Ureter (tissue), 1 donor: Measurements from ENCODE around the gene CIC. TPM values are rescaled to one million over a fixed set of nuclear protein-coding genes. Genes with fewer than 3 reads are reported as not detected.

ENCODE experiments used
- DNase-seq: peaks from one replicate; pipeline ENCODE4 v3.0.0-alpha.2; 2020; ENCODE audit warnings: low spot score
- total RNA-seq: library from RNA; stranded (reverse); gene quantifications from one replicate; pipeline ENCODE4 v1.2.4, GENCODE V29; 2023
- donor health status: DM: yes; HTN: yes; CAD: no.

Gene CIC
- total RNA-seq: 83.4 TPM

DNA sequence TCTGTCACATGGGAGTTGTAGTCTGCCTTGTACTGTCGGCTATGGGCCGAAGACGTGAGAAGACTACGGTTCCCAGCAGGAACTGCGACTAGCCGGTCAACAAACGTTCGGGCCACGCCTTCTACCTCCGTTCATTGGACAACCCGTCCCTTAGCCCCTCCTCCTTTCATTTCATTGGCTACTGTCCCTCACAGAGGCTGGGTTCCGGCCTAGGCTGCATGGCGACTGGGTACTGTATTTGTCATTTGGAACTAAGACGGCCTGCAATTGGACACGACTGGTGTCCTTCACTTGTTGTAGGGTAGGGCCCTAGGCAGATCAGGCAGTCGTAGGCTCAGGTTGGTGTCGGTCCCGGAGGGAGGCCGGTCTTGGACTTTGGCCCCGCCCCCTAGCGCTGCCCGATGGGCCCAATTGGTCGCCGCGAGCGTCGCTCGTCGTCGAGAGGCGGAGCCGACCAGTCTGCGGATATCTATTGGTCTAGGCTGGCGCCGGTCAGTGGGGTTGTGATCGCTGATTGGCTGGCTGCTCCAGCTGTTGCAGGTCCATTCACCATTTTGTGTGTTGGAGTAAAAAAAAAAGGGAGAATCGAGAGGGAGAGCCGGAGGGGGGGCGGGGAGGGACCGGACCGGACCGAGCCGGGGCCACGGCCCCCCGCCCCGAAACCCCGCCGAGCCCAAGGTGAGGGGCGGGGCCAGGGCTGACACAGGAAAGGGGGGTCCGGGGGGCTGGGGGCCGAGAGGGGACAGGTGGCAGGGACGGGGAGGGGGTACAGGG lies at the start of gene CIC:
TSS of gene CIC (plus strand) at position 549 of the 774 bp plus-strand sequence. CDS start 2,532 bp downstream, outside the sequence.
- DNase-seq: peak; percentile 100

GRCh38 chr19:42219812-42220750 lies 49.0 kb upstream of the CIC start, which contains the start of gene ZNF526:
Gene ZNF526, plus strand, starts transcription at chr19:42220312. Its CDS starts 4,092 bp downstream, at chr19:42224404.
- peak; percentile 97 for DNase-seq

GRCh38 chr19:42220751-42221097 lies 48.3 kb upstream of the CIC start:
- DNase-seq: no peak

DNA sequence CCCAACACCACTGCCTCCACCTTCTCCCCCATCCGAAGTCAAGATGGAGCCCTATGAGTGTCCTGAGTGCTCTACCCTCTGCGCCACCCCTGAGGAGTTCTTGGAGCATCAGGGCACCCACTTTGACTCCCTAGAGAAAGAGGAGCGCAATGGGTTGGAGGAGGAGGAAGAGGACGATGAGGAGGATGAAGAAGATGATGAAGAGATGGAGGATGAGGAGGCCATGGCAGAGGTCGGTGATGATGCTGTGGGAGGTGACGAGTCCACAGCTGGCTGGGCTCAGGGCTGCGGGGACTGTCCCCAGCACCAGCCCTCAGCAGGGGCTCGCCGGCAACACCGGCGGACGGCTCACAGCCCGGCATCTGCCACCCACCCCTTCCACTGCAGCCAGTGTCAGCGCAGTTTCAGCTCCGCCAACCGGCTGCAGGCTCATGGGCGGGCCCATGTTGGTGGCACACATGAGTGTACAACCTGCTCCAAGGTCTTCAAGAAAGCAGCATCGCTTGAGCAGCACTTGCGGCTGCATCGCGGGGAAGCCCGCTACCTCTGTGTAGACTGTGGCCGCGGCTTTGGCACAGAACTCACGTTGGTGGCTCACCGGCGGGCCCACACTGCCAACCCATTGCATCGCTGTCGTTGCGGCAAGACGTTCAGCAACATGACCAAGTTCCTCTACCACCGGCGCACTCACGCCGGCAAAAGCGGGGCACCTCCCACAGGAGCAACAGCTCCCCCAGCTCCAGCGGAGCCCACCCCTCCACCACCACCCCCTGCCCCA lies 43.9 kb upstream of the CIC start:
- DNase-seq: no peak

DNA sequence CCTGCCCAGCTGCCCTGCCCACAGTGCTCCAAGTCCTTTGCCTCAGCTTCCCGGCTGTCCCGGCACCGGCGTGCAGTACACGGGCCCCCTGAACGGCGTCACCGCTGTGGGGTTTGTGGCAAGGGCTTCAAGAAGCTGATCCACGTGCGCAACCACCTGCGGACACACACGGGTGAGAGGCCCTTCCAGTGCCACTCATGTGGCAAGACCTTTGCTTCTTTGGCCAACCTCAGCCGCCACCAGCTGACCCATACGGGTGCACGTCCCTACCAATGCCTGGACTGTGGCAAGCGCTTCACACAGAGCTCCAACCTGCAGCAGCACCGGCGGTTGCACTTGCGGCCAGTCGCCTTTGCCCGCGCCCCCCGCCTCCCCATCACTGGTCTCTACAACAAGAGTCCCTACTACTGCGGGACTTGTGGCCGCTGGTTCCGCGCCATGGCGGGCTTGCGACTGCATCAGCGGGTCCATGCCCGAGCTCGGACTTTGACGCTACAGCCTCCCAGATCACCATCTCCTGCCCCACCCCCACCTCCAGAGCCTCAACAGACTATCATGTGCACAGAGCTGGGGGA lies 43.2 kb upstream of the CIC start:
- DNase-seq: no peak

DNA sequence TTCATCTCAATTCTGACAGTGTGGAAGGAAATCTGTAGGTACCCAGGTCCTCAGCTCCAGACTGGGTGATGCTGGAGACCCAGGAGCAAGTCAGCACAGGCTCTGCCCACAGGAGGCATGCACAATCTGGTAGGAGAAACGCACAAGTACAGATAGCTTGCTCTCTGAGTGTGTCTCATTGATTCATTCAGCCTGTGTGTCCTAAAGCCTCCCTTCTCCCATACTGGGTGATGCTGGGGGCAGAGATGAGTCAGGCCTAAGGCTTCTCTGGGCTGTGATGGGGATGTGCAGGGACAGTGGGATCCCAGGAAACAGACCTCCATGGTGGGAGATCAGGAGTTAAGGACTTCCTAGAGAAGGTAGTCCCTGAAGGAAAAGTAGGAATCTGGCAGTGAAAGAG lies 42.2 kb upstream of the CIC start:
- DNase-seq: no peak

- DNase-seq: no peak
Observed at GRCh38 chr19:42228641-42229040, 40.4 kb upstream of the CIC start.

- DNase-seq: no peak
Observed at GRCh38 chr19:42229301-42229854, 39.7 kb upstream of the CIC start.

GRCh38 chr19:42229855-42230351 lies 39.1 kb upstream of the CIC start:
- DNase-seq: no peak

GRCh38 chr19:42230571-42230970 lies 38.5 kb upstream of the CIC start:
- DNase-seq: no peak

DNA sequence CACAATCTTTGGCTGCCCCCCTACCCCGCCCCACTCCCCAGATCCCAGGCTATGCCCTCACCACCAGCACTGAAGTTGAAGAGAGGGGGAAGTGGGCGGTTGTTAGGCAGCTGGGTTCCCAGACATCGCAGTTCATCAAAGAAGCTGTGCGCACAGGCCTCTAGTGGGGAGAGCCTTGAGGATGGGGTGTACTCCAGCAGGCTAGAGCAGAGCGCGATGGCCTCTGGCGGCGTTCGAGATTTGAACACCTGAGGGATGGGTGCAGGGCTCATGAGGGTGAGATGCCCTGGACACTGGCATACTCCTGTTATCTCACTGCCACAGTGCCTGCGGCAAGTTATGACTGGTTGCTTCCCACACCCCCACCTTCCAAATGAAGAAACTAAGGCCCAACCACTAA lies 36.6 kb upstream of the CIC start:
- DNase-seq: no peak

- DNase-seq: no peak
Observed at GRCh38 chr19:42233106-42233505, 35.9 kb upstream of the CIC start.

DNA sequence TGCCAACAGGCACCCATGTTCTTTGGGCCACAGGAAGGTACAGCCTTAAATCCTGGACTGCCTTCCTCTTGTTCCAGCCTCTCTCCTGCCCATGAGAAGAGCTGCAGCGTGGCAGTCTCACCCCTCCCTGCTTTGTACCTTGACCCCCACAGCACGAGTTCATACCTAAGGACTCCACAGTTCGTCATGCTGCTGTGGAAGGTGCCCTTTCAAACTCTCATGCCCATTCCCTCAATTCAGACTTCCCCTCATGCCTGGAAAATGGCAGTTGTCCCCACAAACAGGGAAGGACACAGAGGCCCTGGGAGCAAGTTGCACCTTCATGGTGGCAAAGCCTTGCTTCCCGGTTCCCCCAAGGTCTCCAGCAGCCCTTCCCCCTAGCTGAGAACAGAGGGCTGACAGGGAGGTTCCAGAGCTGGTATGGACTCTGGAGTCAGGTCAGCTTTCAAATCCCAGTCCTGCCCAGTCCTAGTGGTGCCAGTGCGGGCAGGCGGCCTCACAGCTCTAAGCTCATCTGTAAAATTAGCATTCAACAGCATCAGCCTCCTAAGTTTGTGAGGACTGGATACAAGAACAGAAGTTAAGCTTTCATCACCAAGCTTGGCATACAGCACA lies 35.3 kb upstream of the CIC start:
- no peak for DNase-seq

GRCh38 chr19:42234364-42234763 lies 34.7 kb upstream of the CIC start:
- DNase-seq: no peak

DNA sequence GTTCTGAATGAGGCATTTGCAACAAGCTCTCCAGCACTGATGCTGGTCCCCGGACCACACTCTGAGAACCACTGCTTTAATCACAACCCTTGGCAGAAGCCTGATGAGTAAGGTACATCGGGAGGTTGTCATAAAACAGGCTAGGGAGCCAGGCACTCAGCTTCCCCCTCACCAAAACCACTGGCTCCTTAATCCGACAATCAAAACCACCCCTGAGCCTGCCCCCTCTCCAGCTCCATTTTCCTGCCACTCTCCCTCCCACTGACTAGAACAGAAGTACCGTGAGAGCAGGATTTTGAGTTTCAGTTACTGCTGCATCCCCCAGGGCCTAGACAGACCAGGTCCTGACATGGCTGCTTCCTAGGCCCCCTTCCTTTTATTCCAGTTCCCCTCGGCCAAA lies 33.9 kb upstream of the CIC start:
- DNase-seq: no peak

- DNase-seq: no peak
Observed at GRCh38 chr19:42239544-42240220, 29.4 kb upstream of the CIC start.

DNA sequence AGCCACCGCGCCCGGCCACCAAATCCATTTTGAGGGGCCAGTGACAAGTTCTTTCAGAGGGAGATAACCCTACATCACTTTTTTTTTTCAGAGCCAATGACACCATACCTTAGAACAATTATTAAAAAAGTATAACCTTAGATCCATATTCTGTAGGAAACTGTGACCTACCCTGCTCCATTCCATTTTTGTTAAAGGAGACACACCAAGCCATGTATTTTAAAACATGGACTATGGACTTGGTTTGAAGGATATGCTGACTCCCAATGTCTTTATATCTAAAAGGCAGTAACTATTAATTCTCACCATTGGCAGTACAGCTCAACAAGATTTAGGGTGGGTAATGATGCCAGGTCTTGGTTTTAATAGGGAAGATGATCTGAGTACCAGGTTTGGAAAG lies 27.8 kb upstream of the CIC start:
- no peak for DNase-seq

DNA sequence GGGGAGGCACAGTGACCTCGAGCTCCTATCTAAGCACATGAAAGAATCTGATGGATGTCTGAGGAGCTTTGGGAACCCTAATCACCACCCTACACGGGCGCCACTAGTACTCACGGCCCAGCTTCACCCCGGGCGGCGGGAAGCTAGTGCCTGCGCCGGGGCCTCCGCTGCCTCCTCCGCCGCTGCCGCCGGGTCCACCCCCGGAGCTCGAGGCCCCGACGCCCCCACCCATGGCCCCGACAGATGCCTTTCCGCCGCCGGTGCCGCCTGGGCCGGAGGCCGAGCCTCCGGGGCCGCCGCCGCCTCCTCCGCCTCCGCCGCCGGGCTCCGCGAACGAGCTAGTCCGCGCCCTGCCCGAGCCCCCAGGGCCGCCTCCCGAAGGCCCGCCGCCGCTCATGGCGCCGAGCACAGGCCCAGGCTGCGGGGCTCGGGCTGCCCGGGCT lies 27.0 kb upstream of the CIC start:
- peak; percentile 53 for DNase-seq

- peak; percentile 98 for DNase-seq
Observed at GRCh38 chr19:42242512-42243409, 26.3 kb upstream of the CIC start, which contains the start of gene GSK3A. Gene GSK3A, minus strand, starts transcription at chr19:42242602. Its CDS starts 137 bp downstream, at chr19:42242465.
